ENCODE results near the gene TXNDC12. TPM values are rescaled to one million over a fixed set of nuclear protein-coding genes. Genes with fewer than 3 reads are reported as not detected.

TXNDC12 gene
- total and polyA plus RNA-seq, 5 donors from 2014 or later: 39.9 to 114 (median 90.2) TPM

DNA sequence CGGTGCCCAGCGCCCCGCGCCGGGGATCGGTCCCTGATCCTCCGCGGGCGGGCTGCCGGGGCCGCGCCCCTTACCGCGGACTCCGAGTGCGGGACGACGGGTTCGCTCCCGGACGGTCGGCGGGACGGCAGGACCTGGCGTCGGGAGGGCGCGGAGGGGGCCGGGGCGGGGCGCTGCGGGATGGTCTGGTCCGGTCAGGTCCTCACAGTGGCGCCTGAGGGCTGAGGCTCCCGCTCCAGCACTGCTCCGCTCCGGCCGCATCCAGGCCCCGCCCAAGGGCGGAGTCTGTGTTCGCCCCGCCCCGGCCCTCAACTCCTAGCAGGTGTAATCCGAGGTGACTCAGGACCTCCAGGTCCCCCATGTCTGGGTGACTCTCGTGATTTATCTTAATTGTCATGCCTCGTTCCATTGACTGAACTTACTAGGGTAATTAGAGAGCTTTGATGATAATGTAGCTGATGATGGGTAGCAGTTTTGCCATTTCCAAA is 64.5 kb downstream of the TXNDC12 start, which contains the start of gene RAB3B:
TSS of gene RAB3B (minus strand) at position 223 of the 488 bp plus-strand sequence. CDS start 13,583 bp downstream, outside the sequence.
- Histone ChIP-seq H3K27me3 (ENCODE audit: control insufficient read depth, insufficient read depth, low read length) (peaks cover 22% of the 10 kb centered on the region), H3K9me3 (ENCODE audit: control insufficient read depth in 2 of 2, low read length in 2 of 2) (no peaks in the 10 kb centered on the region), H3K27ac (ENCODE audit: insufficient read depth, low read length, poor library complexity, severe bottlenecking) (no peak within 1 kb of the TSS), H3K4me3 (ENCODE audit: low read depth, low read length) (peak within 1 kb of the TSS; percentile 10), H3K36me3 (ENCODE audit: control insufficient read depth, insufficient read depth, low read length) (no peaks in the 10 kb centered on the region), H3K4me1 (ENCODE audit: control insufficient read depth, insufficient read depth, low read length, poor library complexity, severe bottlenecking) (peaks cover 11% of the 10 kb centered on the region)
- ATAC-seq (ENCODE audit: low read depth in 2 of 2) (peak; percentile 86 to 87), DNase-seq (peak; percentile 42 to 53 (median 44))
- Mint-ChIP-seq H3K4me1 (peaks cover 4 to 11% (median 9%) of the 10 kb centered on the region in 4 donors), H3K27me3 (peaks cover 46% of the 10 kb centered on the region), H3K9me3 (peaks cover 0 to 2% (median 0%) of the 10 kb centered on the region in 7 donors), H3K27ac (peak within 1 kb of the TSS; percentile 69 to 87 (median 84)), H3K36me3 (no peaks in the 10 kb centered on the region), H3K4me3 (peak within 1 kb of the TSS; percentile 80 to 91 (median 84))

DNA sequence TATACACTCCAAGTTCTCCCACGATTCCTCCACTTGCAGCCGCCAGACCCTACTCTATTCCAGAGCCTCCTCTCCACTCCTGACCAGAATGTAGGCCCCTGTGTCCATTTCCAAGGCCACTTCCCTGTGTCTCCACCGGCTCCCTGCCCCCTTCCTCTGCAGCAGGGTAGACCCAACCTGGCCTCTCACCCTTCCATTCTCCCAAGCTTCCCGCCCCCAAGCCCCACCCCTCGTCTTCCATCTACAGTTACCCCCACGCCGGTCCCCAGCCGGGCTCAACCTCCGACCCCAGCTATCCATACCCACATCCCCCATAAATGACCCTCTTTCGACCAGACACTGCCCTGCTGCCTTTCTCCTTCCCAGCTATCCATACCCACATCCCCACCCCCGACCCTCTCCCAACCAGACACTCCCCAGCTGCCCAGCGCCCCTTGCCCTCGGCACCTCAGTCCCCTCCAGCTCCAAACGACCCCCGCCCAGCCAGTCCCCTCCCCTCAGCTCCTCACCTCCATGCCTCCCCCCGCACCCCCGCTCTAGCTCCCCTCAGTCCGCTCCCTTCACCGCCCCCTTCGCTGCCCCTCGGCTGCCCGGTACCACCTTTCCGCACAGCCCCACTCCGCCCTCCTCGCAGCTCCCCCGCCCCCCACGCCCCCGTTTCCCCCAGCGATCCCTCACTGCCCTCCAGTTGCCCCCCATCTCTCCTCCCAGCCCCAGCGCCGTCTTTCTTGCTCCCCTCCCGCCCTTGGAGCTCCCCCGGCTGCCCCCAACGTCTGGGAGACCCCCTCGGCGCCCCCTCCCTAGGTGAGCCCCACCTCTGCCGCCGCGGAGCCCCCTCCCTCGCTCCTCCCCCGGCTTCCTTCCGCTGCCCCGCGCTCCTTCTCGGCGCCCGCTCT is 65.2 kb downstream of the TXNDC12 start:
- ATAC-seq (ENCODE audit: low read depth in 2 of 2): no peak
- Mint-ChIP-seq H3K27ac (peak overlapping the region in 1 of 3 donors; percentile 69), H3K4me3 (peak overlapping the region in 3 of 4 donors; percentile 27 to 55 (median 48)), H3K36me3 (no peaks in the 10 kb centered on the region), H3K9me3 (peaks cover 0 to 2% (median 0%) of the 10 kb centered on the region in 7 donors), H3K27me3 (peaks cover 46% of the 10 kb centered on the region), H3K4me1 (peaks cover 4 to 11% (median 9%) of the 10 kb centered on the region in 4 donors)
- H3K27ac ChIP-seq (ENCODE audit: insufficient read depth, low read length, poor library complexity, severe bottlenecking): no peak overlapping the region
- peaks cover 22% of the 10 kb centered on the region for H3K27me3 ChIP-seq (ENCODE audit: control insufficient read depth, insufficient read depth, low read length)
- no peak for DNase-seq
- no peaks in the 10 kb centered on the region for H3K36me3 ChIP-seq (ENCODE audit: control insufficient read depth, insufficient read depth, low read length)
- H3K4me1 ChIP-seq (ENCODE audit: control insufficient read depth, insufficient read depth, low read length, poor library complexity, severe bottlenecking): peaks cover 11% of the 10 kb centered on the region
- no peaks in the 10 kb centered on the region for H3K9me3 ChIP-seq (ENCODE audit: control insufficient read depth in 2 of 2, low read length in 2 of 2)
- H3K4me3 ChIP-seq (ENCODE audit: low read depth, low read length): no peak overlapping the region

DNA sequence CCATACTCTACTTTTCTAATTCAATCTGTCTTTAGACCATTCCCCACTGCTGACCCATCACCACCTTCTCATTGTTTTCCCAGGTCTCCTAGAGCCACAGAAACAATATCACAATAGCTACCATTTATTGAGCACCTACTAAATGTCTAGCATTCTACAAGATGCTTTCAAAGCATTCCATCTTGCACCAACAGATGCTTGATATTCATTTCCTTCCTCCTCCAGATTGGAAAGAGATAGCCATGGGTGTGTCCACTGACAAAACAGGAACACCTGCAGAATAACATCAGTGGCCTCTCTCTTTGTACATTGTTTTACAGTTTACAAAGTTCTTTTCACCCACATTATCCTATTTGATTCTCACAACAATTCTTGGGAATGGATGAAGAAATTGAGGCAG is 66.7 kb downstream of the TXNDC12 start:
- H3K36me3 Mint-ChIP-seq: no peaks in the 10 kb centered on the region
- ATAC-seq (ENCODE audit: low read depth in 2 of 2): no peak
- H3K4me1 ChIP-seq (ENCODE audit: control insufficient read depth, insufficient read depth, low read length, poor library complexity, severe bottlenecking): peaks cover 11% of the 10 kb centered on the region
- peak overlapping the region in 1 of 4 donors; percentile 28 for H3K4me3 Mint-ChIP-seq
- DNase-seq: no peak
- H3K27me3 Mint-ChIP-seq: peaks cover 38% of the 10 kb centered on the region
- H3K27ac ChIP-seq (ENCODE audit: insufficient read depth, low read length, poor library complexity, severe bottlenecking): no peak overlapping the region
- peaks cover 0 to 2% (median 0%) of the 10 kb centered on the region in 7 donors for H3K9me3 Mint-ChIP-seq
- peaks cover 19% of the 10 kb centered on the region for H3K27me3 ChIP-seq (ENCODE audit: control insufficient read depth, insufficient read depth, low read length)
- no peak overlapping the region for H3K4me3 ChIP-seq (ENCODE audit: low read depth, low read length)
- H3K36me3 ChIP-seq (ENCODE audit: control insufficient read depth, insufficient read depth, low read length): no peaks in the 10 kb centered on the region
- no peaks in the 10 kb centered on the region for H3K9me3 ChIP-seq (ENCODE audit: control insufficient read depth in 2 of 2, low read length in 2 of 2)
- peaks cover 4 to 11% (median 9%) of the 10 kb centered on the region in 4 donors for H3K4me1 Mint-ChIP-seq
- peak overlapping the region in 1 of 3 donors; percentile 85 for H3K27ac Mint-ChIP-seq

DNA sequence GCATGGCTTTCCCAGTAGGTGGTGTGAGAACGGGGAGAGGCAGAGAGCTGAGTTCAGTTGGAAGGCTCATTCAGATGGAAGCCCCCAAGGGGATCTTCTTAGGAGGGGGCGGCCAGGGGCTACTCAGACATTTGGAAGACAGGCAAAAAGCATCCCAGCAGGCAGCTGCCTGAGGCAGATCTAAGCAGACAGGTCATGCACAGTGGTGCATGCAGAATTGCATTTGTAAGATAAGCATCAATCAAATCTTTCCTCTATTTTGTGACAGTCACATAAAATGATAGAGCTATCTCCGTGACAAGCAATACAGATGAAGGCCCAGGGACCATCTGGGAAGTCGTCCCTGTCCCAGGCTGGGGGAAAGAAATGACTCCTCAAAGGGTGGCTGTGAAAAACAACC is 68.3 kb downstream of the TXNDC12 start:
- Histone ChIP-seq H3K4me1 (ENCODE audit: control insufficient read depth, insufficient read depth, low read length, poor library complexity, severe bottlenecking) (peaks cover 11% of the 10 kb centered on the region), H3K36me3 (ENCODE audit: control insufficient read depth, insufficient read depth, low read length) (no peaks in the 10 kb centered on the region), H3K27ac (ENCODE audit: insufficient read depth, low read length, poor library complexity, severe bottlenecking) (no peak overlapping the region), H3K4me3 (ENCODE audit: low read depth, low read length) (no peak overlapping the region), H3K9me3 (ENCODE audit: control insufficient read depth in 2 of 2, low read length in 2 of 2) (no peaks in the 10 kb centered on the region), H3K27me3 (ENCODE audit: control insufficient read depth, insufficient read depth, low read length) (peaks cover 7% of the 10 kb centered on the region)
- no peak for DNase-seq
- peaks cover 0 to 2% (median 0%) of the 10 kb centered on the region in 7 donors for H3K9me3 Mint-ChIP-seq
- H3K4me3 Mint-ChIP-seq: no peak overlapping the region
- peaks cover 23% of the 10 kb centered on the region for H3K27me3 Mint-ChIP-seq
- H3K36me3 Mint-ChIP-seq: no peaks in the 10 kb centered on the region
- ATAC-seq (ENCODE audit: low read depth in 2 of 2): no peak
- peaks cover 4 to 11% (median 9%) of the 10 kb centered on the region in 4 donors for H3K4me1 Mint-ChIP-seq
- H3K27ac Mint-ChIP-seq: no peak overlapping the region

DNA sequence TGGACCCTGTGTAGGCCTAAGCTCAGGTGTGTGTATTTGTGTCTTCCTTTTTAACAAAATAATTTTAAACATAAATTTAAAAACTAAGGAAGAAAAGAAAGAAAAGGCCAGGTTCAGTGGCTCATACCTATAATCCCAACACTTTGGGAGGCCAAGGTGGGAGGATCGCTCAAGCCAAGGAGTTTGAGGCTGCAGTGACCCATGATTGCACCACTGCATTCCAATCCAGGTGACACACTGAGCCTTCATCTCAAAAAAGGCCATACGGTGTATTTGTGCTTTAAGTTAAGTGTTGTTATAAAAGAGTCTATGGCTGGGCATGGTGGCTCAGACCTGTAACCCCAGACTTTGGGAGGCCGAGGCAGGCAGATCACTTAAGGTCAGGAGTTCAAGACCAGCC is 72.8 kb downstream of the TXNDC12 start:
- H3K9me3 ChIP-seq (ENCODE audit: control insufficient read depth in 2 of 2, low read length in 2 of 2): no peaks in the 10 kb centered on the region
- DNase-seq: no peak
- H3K4me3 ChIP-seq (ENCODE audit: low read depth, low read length): no peak overlapping the region
- no peak overlapping the region for H3K27ac ChIP-seq (ENCODE audit: insufficient read depth, low read length, poor library complexity, severe bottlenecking)
- peaks cover 4% of the 10 kb centered on the region for H3K27me3 Mint-ChIP-seq
- H3K27me3 ChIP-seq (ENCODE audit: control insufficient read depth, insufficient read depth, low read length): no peaks in the 10 kb centered on the region
- ATAC-seq (ENCODE audit: low read depth in 2 of 2): no peak
- H3K4me1 ChIP-seq (ENCODE audit: control insufficient read depth, insufficient read depth, low read length, poor library complexity, severe bottlenecking): no peaks in the 10 kb centered on the region
- H3K36me3 Mint-ChIP-seq: no peaks in the 10 kb centered on the region
- H3K4me3 Mint-ChIP-seq: no peak overlapping the region
- H3K36me3 ChIP-seq (ENCODE audit: control insufficient read depth, insufficient read depth, low read length): no peaks in the 10 kb centered on the region
- no peaks in the 10 kb centered on the region for H3K4me1 Mint-ChIP-seq
- no peak overlapping the region for H3K27ac Mint-ChIP-seq
- H3K9me3 Mint-ChIP-seq: peaks cover 0 to 2% (median 0%) of the 10 kb centered on the region in 7 donors

DNA sequence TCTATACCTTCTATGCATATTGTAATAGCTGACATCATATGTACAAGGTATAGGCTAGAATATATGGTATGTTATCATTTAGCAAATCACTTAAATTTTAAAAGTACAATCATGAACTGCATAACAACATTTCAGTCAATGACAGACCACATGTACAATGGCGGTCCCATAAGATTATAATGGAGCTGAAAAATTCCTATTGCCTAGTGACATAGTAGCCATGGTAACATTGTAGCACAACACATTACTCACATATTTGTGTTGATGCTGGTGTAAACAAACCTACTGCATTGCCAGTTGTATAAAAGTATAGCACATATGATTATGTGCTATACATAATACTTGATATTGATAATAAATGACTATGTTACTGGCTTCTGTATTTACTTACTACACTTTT is 73.4 kb downstream of the TXNDC12 start:
- Histone ChIP-seq H3K27me3 (ENCODE audit: control insufficient read depth, insufficient read depth, low read length) (no peaks in the 10 kb centered on the region), H3K36me3 (ENCODE audit: control insufficient read depth, insufficient read depth, low read length) (no peaks in the 10 kb centered on the region), H3K4me3 (ENCODE audit: low read depth, low read length) (no peak overlapping the region), H3K9me3 (ENCODE audit: control insufficient read depth in 2 of 2, low read length in 2 of 2) (no peaks in the 10 kb centered on the region), H3K27ac (ENCODE audit: insufficient read depth, low read length, poor library complexity, severe bottlenecking) (no peak overlapping the region), H3K4me1 (ENCODE audit: control insufficient read depth, insufficient read depth, low read length, poor library complexity, severe bottlenecking) (no peaks in the 10 kb centered on the region)
- Mint-ChIP-seq H3K4me1 (no peaks in the 10 kb centered on the region), H3K36me3 (no peaks in the 10 kb centered on the region), H3K4me3 (no peak overlapping the region), H3K27me3 (no peaks in the 10 kb centered on the region), H3K9me3 (peaks cover 0 to 1% (median 0%) of the 10 kb centered on the region in 7 donors), H3K27ac (no peak overlapping the region)
- DNase-seq: no peak
- no peak for ATAC-seq (ENCODE audit: low read depth in 2 of 2)

DNA sequence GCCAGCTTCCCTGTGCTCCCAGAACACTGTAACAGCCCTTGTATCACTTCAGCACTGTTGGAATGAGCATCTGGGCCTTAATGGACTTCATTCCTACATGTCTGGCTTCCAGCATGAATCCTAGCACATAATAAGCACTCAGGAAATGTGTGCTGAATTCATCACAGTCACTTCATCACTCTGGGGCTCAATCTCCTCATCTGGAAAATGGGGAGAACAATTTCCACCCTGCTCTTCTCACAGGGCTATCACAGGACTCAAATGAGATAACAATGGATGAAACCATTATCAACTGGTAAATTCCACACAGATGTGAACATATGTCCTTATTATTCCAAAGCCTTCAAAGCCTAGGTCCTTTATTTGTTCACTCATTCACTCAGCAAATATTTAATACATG is 76.9 kb downstream of the TXNDC12 start:
- no peaks in the 10 kb centered on the region for H3K4me1 ChIP-seq (ENCODE audit: control insufficient read depth, insufficient read depth, low read length, poor library complexity, severe bottlenecking)
- H3K36me3 ChIP-seq (ENCODE audit: control insufficient read depth, insufficient read depth, low read length): no peaks in the 10 kb centered on the region
- Mint-ChIP-seq H3K27me3 (no peaks in the 10 kb centered on the region), H3K27ac (no peak overlapping the region), H3K4me1 (no peaks in the 10 kb centered on the region), H3K36me3 (no peaks in the 10 kb centered on the region), H3K4me3 (no peak overlapping the region), H3K9me3 (no peaks in the 10 kb centered on the region)
- ATAC-seq (ENCODE audit: low read depth in 2 of 2): no peak
- no peaks in the 10 kb centered on the region for H3K27me3 ChIP-seq (ENCODE audit: control insufficient read depth, insufficient read depth, low read length)
- no peak overlapping the region for H3K27ac ChIP-seq (ENCODE audit: insufficient read depth, low read length, poor library complexity, severe bottlenecking)
- H3K9me3 ChIP-seq (ENCODE audit: control insufficient read depth in 2 of 2, low read length in 2 of 2): no peaks in the 10 kb centered on the region
- no peak for DNase-seq
- H3K4me3 ChIP-seq (ENCODE audit: low read depth, low read length): no peak overlapping the region
